HepG2 (cell line): Measurements from ENCODE around the gene CYP20A1. TPM values are rescaled to one million over a fixed set of nuclear protein-coding genes. Genes with fewer than 3 reads are reported as not detected.

ENCODE experiments used
- BCL6 ChIP-seq: IDR thresholded peaks from 2 replicates; pipeline ENCODE4 v1.6.1; 2016; ENCODE audit warnings: missing genetic modification reagents, missing compliant biosample characterization
- CC2D1A ChIP-seq: sonication (generic); formaldehyde crosslinking; IDR thresholded peaks from 2 replicates; pipeline ENCODE4 v1.8.1; 2023; ENCODE audit warnings: mild to moderate bottlenecking, missing genetic modification reagents
- HNF1B ChIP-seq: sonication (generic); formaldehyde crosslinking; IDR thresholded peaks from 2 replicates; pipeline ENCODE4 v1.5.1; 2020; ENCODE audit warnings: mild to moderate bottlenecking, moderate library complexity, missing genetic modification reagents
- KDM2A ChIP-seq: sonication (generic); formaldehyde crosslinking; IDR thresholded peaks from 2 replicates; pipeline ENCODE4 v1.4.0; 2020; ENCODE audit warnings: low read depth, missing genetic modification reagents, borderline replicate concordance
- KDM4B ChIP-seq: sonication (generic); formaldehyde crosslinking; IDR thresholded peaks from 2 replicates; pipeline ENCODE4 v1.4.0; 2020; ENCODE audit warnings: missing genetic modification reagents
- MLXIP ChIP-seq: sonication (generic); formaldehyde crosslinking; IDR thresholded peaks from 2 replicates; pipeline ENCODE4 v1.9.0; 2021; ENCODE audit warnings: missing genetic modification reagents, borderline replicate concordance
- REXO4 ChIP-seq: sonication (generic); formaldehyde crosslinking; IDR thresholded peaks from 2 replicates; pipeline ENCODE4 v1.8.0; 2022; ENCODE audit warnings: missing genetic modification reagents, mild to moderate bottlenecking, borderline replicate concordance
- SIX1 ChIP-seq: sonication (generic); formaldehyde crosslinking; IDR thresholded peaks from 2 replicates; pipeline ENCODE4 v1.4.0; 2020; ENCODE audit warnings: missing genetic modification reagents, borderline replicate concordance
- ZNF263 ChIP-seq: sonication (generic); formaldehyde crosslinking; IDR thresholded peaks from 2 replicates; pipeline ENCODE4 v1.4.0; 2020; ENCODE audit warnings: missing genetic modification reagents
- ZNF3 ChIP-seq: IDR thresholded peaks from 2 replicates; pipeline ENCODE4 v1.7.0; 2017; ENCODE audit warnings: inconsistent platforms
- ZNF337 ChIP-seq: sonication (generic); formaldehyde crosslinking; IDR thresholded peaks from 2 replicates; pipeline ENCODE4 v1.5.1; 2020; ENCODE audit warnings: missing genetic modification reagents, low read depth, mild to moderate bottlenecking, borderline replicate concordance
- ZNF44 ChIP-seq: sonication (generic); formaldehyde crosslinking; IDR thresholded peaks from 2 replicates; pipeline ENCODE4 v1.5.1; 2020; ENCODE audit warnings: mild to moderate bottlenecking, missing genetic modification reagents
- ZNF598 ChIP-seq: sonication (generic); formaldehyde crosslinking; IDR thresholded peaks from 2 replicates; pipeline ENCODE4 v1.5.1; 2020; ENCODE audit warnings: mild to moderate bottlenecking, missing genetic modification reagents, borderline replicate concordance
- ZNF850 ChIP-seq: sonication (generic); formaldehyde crosslinking; conservative IDR thresholded peaks from 2 replicates; pipeline ENCODE4 v1.9.0; 2021; ENCODE audit warnings: mild to moderate bottlenecking, missing genetic modification reagents
- polyA plus RNA-seq, 8 experiments: library from polyadenylated mRNA; depleted of rRNA in 3 of 8; stranded (reverse) in 7 of 8; unstranded in 1 of 8; fragments of >200 nt; fragmentation: Illumina TruSeq in 4 of 8; extraction: Trizol in 4 of 8; gene quantifications; 2 replicates each; pipeline versions ENCODE4 v1.2.1 to v1.2.3, GENCODE V29; 2011 to 2016; ENCODE audit warnings: low read depth in 4 of 8, missing spikeins in 1 of 8, mixed read lengths in 1 of 8; ENCODE audit not compliant: insufficient read depth in 1 of 8
- total RNA-seq, 5 experiments: library from RNA; depleted of rRNA; stranded (reverse); fragments of >200 nt; fragmentation: Illumina TruSeq; extraction: Trizol; gene quantifications; 2 replicates each; pipeline ENCODE4 v1.2.3, GENCODE V29; 2016; ENCODE audit warnings: low read depth in 1 of 5
- TF ChIP-seq, protein P1 (sequence below): sonication (generic); formaldehyde crosslinking; IDR thresholded peaks from 2 replicates; pipeline ENCODE4 v1.8.0; 2022; ENCODE audit warnings: missing genetic modification reagents, mild to moderate bottlenecking, borderline replicate concordance
- TF ChIP-seq, protein P2 (sequence below): sonication (generic); formaldehyde crosslinking; IDR thresholded peaks from 2 replicates; pipeline ENCODE4 v1.4.0; 2020; ENCODE audit warnings: mild to moderate bottlenecking, missing genetic modification reagents
- TF ChIP-seq, protein P3 (sequence below): sonication (generic); formaldehyde crosslinking; IDR thresholded peaks from 2 replicates; pipeline ENCODE4 v1.9.0; 2022; ENCODE audit warnings: low read depth, missing genetic modification reagents

The CYP20A1 gene
- total and polyA plus RNA-seq, 2 of the 13 experiments (the other 11 are each of a cell fraction or from before 2014, with no cell fraction given), result 9.6 to 35.3 TPM

DNA sequence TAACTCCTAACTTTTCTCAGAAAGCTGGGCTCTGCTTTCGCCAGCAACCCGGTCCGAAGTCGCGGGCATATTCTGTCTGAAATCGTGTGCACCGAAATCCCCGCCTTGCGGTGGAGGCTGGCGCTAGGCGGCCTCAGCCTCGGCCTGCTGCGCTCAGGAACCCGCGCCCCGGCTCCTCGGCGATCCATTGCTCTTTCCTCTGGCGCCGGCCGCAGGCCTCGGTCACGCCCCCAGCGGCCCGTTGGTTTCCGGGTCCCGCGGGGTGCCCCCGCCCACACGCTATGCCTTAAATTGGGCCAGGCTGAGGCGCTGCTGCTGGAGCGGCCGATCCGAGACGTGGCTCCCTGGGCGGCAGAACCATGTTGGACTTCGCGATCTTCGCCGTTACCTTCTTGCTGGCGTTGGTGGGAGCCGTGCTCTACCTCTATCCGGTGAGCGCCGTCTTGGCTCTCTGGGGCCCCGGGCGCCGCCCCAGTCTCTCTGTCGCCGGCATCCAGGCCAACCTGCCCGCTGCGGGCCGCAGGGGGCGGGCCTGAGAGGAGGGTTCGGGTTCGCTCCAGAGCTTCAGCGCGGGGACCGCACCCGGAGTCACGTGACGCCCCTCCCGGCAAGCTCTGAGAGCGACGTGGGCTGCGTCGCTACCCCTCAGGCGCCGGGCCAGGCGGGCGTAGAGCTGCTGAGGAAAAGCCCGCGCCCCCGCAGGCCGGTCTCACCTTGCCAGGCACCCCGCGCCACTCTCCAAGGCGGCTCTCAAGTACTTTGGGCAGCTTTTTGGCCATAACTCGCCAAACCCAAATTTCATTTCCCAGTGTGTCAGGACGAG lies at the start of gene CYP20A1 (continued):
- TF ChIP-seq MLXIP (CRISPR knock-in tag) (no peak), KDM2A (CRISPR knock-in tag) (peak; percentile 96), SIX1 (no peak), REXO4 (CRISPR knock-in tag) (no peak), KDM4B (no peak), HNF1B (CRISPR knock-in tag) (peak; percentile 97), CC2D1A (CRISPR knock-in tag) (0 out of 2 replicates have a peak, but pooled peaks have one; percentile 67), ZNF44 (CRISPR knock-in tag) (no peak), ZNF850 (CRISPR knock-in tag) (peak; percentile 96; the same call in 1 of the 2 replicates), ZNF3 (CRISPR knock-in tag) (no peak), ZNF263 (peak; percentile 32; the same call in 1 of the 2 replicates), ZNF598 (CRISPR knock-in tag) (peak; percentile 93), BCL6 (peak; percentile 63; the same call in 1 of the 2 replicates), ZNF337 (CRISPR knock-in tag) (0 out of 2 replicates have a peak, but pooled peaks have one; percentile 88)
- TF ChIP-seq, protein P1, sequence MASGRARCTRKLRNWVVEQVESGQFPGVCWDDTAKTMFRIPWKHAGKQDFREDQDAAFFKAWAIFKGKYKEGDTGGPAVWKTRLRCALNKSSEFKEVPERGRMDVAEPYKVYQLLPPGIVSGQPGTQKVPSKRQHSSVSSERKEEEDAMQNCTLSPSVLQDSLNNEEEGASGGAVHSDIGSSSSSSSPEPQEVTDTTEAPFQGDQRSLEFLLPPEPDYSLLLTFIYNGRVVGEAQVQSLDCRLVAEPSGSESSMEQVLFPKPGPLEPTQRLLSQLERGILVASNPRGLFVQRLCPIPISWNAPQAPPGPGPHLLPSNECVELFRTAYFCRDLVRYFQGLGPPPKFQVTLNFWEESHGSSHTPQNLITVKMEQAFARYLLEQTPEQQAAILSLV, result peak; percentile 98
- TF ChIP-seq, protein P2, sequence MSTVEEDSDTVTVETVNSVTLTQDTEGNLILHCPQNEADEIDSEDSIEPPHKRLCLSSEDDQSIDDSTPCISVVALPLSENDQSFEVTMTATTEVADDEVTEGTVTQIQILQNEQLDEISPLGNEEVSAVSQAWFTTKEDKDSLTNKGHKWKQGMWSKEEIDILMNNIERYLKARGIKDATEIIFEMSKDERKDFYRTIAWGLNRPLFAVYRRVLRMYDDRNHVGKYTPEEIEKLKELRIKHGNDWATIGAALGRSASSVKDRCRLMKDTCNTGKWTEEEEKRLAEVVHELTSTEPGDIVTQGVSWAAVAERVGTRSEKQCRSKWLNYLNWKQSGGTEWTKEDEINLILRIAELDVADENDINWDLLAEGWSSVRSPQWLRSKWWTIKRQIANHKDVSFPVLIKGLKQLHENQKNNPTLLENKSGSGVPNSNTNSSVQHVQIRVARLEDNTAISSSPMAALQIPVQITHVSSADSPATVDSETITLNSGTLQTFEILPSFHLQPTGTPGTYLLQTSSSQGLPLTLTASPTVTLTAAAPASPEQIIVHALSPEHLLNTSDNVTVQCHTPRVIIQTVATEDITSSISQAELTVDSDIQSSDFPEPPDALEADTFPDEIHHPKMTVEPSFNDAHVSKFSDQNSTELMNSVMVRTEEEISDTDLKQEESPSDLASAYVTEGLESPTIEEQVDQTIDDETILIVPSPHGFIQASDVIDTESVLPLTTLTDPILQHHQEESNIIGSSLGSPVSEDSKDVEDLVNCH (CRISPR knock-in tag), result no peak
- TF ChIP-seq, protein P3, sequence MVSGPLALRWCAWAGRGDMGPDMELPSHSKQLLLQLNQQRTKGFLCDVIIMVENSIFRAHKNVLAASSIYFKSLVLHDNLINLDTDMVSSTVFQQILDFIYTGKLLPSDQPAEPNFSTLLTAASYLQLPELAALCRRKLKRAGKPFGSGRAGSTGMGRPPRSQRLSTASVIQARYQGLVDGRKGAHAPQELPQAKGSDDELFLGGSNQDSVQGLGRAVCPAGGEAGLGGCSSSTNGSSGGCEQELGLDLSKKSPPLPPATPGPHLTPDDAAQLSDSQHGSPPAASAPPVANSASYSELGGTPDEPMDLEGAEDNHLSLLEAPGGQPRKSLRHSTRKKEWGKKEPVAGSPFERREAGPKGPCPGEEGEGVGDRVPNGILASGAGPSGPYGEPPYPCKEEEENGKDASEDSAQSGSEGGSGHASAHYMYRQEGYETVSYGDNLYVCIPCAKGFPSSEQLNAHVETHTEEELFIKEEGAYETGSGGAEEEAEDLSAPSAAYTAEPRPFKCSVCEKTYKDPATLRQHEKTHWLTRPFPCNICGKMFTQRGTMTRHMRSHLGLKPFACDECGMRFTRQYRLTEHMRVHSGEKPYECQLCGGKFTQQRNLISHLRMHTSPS (CRISPR knock-in tag), result peak; percentile 42; the same call in 1 of the 2 replicates
